Uterus (tissue), 4 donors: ENCODE data around the gene KRT79. TPM values are rescaled to one million over a fixed set of nuclear protein-coding genes. Genes with fewer than 3 reads are reported as not detected.

Experiments used
- DNase-seq, 2 donors: peaks; one replicate each; pipeline ENCODE4 v3.0.0-alpha.2; 2019 to 2020
- H3K27ac ChIP-seq, 2 donors: fragments of 200-600 bp; sonication (generic); 1 replicate in 1 of 2; 2 replicates in 1 of 2; pipeline ENCODE4 v1.5.1; 2016 to 2018
- H3K27me3 ChIP-seq, 2 donors: fragments of 200-600 bp; sonication (generic); one replicate each; pipeline ENCODE4 v1.5.1; 2018 to 2019; ENCODE audit warnings: control low read depth in 1 of 2
- H3K36me3 ChIP-seq, 2 donors: fragments of 200-600 bp; sonication (generic); one replicate each; pipeline ENCODE4 v1.5.1; 2019; ENCODE audit warnings: control low read depth in 1 of 2
- H3K4me1 ChIP-seq, 2 donors: fragments of 200-600 bp; sonication (generic); one replicate each; pipeline ENCODE4 v1.5.1; 2018 to 2019; ENCODE audit warnings: control low read depth in 1 of 2
- H3K4me3 ChIP-seq, 2 donors: fragments of 200-600 bp; sonication (generic); 1 replicate in 1 of 2; 2 replicates in 1 of 2; pipeline ENCODE4 v1.5.1; 2018 to 2019; ENCODE audit warnings: mild to moderate bottlenecking in 1 of 2
- H3K9me3 ChIP-seq, 2 donors: fragments of 200-600 bp; sonication (generic); one replicate each; pipeline ENCODE4 v1.5.1; 2019; ENCODE audit warnings: control low read depth in 1 of 2
- CTCF ChIP-seq, 4 experiments: fragments of 200-600 bp in 2 of 4; fragments of 450-650 bp in 2 of 4; sonication (generic) in 2 of 4; IDR thresholded peaks; one replicate each; pipeline ENCODE4 v1.5.1; 2016 to 2019; ENCODE audit warnings: antibody characterized with exemption in 4 of 4, mild to moderate bottlenecking in 2 of 4, moderate library complexity in 1 of 4
- POLR2A ChIP-seq, 2 donors: fragments of 450-650 bp; IDR thresholded peaks; one replicate each; pipeline ENCODE4 v1.6.1; 2016; ENCODE audit warnings: antibody characterized with exemption in 2 of 2, mild to moderate bottlenecking in 1 of 2, moderate library complexity in 1 of 2
- intact Hi-C: fragments of 100-400 bp; cut with DNase I; formaldehyde crosslinking; loops from one replicate; pipeline ENCODE4 v1.15.1; 2023; ENCODE audit warnings: low total_unique reads
- total RNA-seq, 4 donors: library from RNA; depleted of rRNA in 3 of 4; stranded (reverse); fragments of >200 nt in 3 of 4; gene quantifications; one replicate each; pipeline versions ENCODE4 v1.1.0 to v1.2.4, GENCODE V29; 2014 to 2023
- donor health status: DM: yes; HTN: yes; CAD: no.

The KRT79 gene
- total RNA-seq, 4 donors from 2014 or later: not detected

- no peak for DNase-seq
- no peak overlapping the region for H3K4me3 ChIP-seq
- H3K27me3 ChIP-seq: no peaks in the 10 kb centered on the region
- intact Hi-C loops: no loop called here
- no peaks in the 10 kb centered on the region for H3K4me1 ChIP-seq
- TF ChIP-seq CTCF (IDR thresholded peaks at IDR 0.05) (no peak), POLR2A (IDR thresholded peaks at IDR 0.05) (no peak)
- no peak overlapping the region for H3K27ac ChIP-seq
- H3K9me3 ChIP-seq: no peaks in the 10 kb centered on the region
- H3K36me3 ChIP-seq: no peaks in the 10 kb centered on the region
These were observed 13.6 kb downstream of the KRT79 start for GRCh38 chr12:52820521-52820920.

DNA sequence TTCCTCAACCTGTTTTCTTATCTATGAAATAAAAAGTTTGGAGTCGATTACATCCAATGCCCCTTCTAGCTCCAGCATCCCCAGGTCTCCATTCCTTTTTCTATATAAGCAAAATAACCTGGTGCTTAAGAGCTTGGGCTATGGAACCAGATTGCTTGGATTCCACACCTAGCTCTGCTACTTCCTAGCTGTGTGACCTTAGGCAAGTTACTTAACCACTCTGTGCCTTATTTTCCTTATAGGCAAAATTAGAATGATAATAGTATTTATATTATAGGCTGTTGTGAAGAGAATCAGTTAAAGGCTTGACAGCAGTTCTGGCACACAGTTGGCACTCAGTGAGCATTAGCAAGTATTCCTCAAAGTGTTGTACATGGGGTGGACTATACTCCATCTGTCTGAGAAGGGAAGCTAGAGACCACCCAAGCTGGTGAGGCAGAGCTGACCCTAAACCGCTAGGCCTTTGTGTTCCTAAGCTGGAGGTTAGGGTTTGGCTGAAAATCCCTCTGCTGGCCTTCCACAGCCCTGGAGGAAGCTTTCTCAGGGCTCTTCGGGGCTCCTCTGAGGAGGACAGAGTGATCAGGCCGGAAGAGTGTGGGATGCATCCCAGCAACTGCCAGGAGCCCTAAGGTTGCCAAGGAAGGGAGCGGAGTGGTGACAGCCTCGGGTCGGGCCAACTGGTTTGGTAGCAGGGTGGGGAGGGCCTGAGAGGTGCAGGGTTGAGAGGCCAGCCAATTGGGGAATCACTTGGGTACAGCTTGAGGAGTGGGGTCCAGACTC lies 14.2 kb downstream of the KRT79 start:
- H3K9me3 ChIP-seq: no peaks in the 10 kb centered on the region
- no peak overlapping the region for H3K27ac ChIP-seq
- H3K4me1 ChIP-seq: no peaks in the 10 kb centered on the region
- no peaks in the 10 kb centered on the region for H3K36me3 ChIP-seq
- DNase-seq: no peak
- no peak for TF ChIP-seq CTCF (IDR thresholded peaks at IDR 0.05)
- TF ChIP-seq POLR2A (IDR thresholded peaks at IDR 0.05): no peak
- intact Hi-C loops: no loop called here
- H3K4me3 ChIP-seq: no peak overlapping the region
- no peaks in the 10 kb centered on the region for H3K27me3 ChIP-seq

GRCh38 chr12:52818887-52819420 lies 15.2 kb downstream of the KRT79 start:
- Histone ChIP-seq H3K27me3 (no peaks in the 10 kb centered on the region), H3K27ac (no peak overlapping the region), H3K4me1 (no peaks in the 10 kb centered on the region), H3K9me3 (no peaks in the 10 kb centered on the region), H3K36me3 (no peaks in the 10 kb centered on the region), H3K4me3 (no peak overlapping the region)
- TF ChIP-seq POLR2A (IDR thresholded peaks at IDR 0.05) (no peak), CTCF (IDR thresholded peaks at IDR 0.05) (no peak)
- DNase-seq: no peak
- intact Hi-C loops: no loop called here

DNA sequence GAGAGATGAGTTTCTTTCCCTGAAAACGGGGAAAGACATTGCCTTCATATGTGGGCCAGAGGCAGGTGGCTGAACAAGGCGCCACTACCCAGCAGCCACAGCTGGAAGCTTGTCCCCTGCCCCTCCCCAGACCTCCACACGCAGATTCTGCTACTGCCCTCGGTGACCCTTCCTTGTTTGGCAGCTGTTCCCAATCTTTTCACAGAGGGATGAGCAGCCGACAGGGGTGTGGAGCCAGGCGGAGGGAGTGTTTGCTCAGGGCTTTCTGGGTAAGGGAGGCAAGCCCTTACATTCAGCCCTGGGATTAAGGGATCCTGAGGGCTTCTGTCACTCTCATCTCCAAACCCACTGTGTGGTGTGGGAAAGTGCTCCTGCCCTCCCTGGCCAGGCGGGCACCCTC lies 15.7 kb downstream of the KRT79 start:
- Histone ChIP-seq H3K27me3 (no peaks in the 10 kb centered on the region), H3K4me1 (no peaks in the 10 kb centered on the region), H3K4me3 (no peak overlapping the region), H3K9me3 (no peaks in the 10 kb centered on the region), H3K36me3 (no peaks in the 10 kb centered on the region), H3K27ac (no peak overlapping the region)
- intact Hi-C loops: no loop called here
- DNase-seq: no peak
- TF ChIP-seq CTCF (IDR thresholded peaks at IDR 0.05): no peak

- Histone ChIP-seq H3K27ac (no peak overlapping the region), H3K4me3 (no peak overlapping the region), H3K27me3 (no peaks in the 10 kb centered on the region), H3K36me3 (no peaks in the 10 kb centered on the region), H3K4me1 (no peaks in the 10 kb centered on the region), H3K9me3 (no peaks in the 10 kb centered on the region)
- TF ChIP-seq CTCF (IDR thresholded peaks at IDR 0.05) (no peak), POLR2A (IDR thresholded peaks at IDR 0.05) (no peak)
- DNase-seq: no peak
- intact Hi-C loops: no loop called here
These were observed 16.3 kb downstream of the KRT79 start for GRCh38 chr12:52817699-52818238.
